OCI-M1 (cell line): Measurements from ENCODE around the gene TIMM23.

Experiments used
- DNase-seq: peaks from one replicate; lab custom pipeline; 2025; lab: John Stamatoyannopoulos, UW

Gene TIMM23

GRCh38 chr10:46052791-46053375 lies 80.6 kb downstream of the TIMM23 start:
- DNase-seq, result no peak
